CD4-positive, alpha-beta T cell treated with Interleukin-6 at 100 ng/mL for 8 hours (primary cell): ENCODE results near the gene KLHL22.
"Not testable (repeated sequence)": the region's sequence is repeated elsewhere in the genome, so short reads cannot be mapped to it uniquely, and the experiment has no call there.

Experiments
- DNase-seq: peaks from one replicate; pipeline ENCODE4 v3.0.0-alpha.2; 2020; ENCODE audit warnings: mixed read lengths, low spot score

Gene KLHL22, protein sequence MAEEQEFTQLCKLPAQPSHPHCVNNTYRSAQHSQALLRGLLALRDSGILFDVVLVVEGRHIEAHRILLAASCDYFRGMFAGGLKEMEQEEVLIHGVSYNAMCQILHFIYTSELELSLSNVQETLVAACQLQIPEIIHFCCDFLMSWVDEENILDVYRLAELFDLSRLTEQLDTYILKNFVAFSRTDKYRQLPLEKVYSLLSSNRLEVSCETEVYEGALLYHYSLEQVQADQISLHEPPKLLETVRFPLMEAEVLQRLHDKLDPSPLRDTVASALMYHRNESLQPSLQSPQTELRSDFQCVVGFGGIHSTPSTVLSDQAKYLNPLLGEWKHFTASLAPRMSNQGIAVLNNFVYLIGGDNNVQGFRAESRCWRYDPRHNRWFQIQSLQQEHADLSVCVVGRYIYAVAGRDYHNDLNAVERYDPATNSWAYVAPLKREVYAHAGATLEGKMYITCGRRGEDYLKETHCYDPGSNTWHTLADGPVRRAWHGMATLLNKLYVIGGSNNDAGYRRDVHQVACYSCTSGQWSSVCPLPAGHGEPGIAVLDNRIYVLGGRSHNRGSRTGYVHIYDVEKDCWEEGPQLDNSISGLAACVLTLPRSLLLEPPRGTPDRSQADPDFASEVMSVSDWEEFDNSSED

DNA sequence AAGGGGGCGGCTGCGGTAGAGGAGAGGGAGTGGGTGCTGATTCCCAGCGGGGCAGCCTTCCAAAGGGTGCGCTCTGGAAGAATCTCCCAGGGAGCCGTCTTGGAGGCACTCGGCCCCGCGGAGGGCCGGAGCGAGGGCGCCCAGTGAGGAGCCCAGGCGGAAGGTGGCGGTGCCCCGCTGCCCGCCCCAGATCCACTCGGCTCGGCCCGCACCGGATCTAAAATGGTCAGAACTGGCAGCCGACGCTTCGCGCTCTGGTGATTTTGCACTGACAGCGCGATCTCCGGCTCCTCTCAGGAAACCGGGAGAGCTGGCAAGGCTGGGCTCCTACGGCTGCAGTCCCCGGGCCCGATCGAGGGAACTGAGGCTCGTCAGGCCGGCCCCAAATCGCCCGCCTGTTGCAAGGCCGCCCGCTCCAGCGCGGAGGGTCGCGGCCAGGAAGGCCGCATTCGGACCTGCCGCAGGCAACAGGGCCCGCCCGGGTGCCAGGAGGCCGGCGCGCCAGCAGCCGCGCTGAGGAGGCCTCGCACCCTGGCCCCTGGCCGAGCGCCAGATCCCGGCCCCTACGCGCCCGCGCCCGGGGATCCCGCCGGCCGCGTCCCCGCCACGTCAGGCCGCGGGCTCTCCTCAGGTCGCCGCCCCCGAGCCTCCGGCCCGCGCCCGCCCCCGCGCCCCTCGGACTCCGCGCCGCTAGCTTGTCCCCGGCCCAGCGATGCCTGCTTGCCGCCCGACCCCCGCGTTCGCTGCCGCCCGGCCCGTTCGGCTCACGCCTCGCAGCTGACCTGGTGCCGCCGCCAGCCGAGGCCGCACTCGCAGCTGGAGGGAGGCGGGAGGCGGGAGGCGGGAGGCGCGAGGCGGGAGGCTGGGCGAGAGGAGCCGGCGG, at the start of gene KLHL22:
Gene KLHL22 (minus strand): TSS at position 818 of the 883 bp plus-strand sequence. CDS start 6,584 bp downstream, outside the sequence.
- no peak for DNase-seq

DNA sequence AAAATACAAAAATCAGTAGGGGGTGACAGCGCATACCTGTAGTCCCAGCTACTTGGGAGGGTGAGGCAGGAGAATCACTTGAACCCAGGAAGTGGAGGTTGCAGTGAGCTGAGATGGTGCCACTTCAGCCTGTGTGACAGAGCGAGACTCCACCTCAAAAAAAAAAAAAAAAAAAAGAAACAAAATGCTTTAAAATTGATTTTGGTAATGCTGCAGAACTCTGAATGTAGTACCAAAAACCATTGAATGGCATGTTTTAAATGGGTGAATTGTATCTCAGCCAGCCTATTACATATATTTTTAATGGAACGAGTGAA, 49.7 kb upstream of the KLHL22 start:
- not testable (repeated sequence) for DNase-seq

DNA sequence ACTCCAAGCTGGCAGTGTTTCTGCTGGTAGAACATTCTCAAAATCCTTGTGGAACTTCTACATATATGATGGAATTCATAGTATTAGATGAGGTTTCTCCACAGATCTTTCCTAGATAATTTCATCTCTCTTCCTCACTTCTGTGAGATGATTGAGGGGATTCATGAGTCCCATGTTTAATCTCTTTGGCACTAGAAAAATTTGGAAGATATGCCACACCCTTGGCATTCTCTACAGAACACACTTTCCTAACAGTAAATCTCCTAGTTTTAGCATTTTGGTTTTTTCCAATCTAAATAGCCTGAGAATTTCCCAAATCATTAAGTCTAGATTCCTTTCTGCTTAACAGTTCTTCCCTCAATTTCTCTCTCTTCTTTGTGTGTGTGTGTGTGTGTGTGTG, 47.1 kb upstream of the KLHL22 start:
- DNase-seq: no peak

DNA sequence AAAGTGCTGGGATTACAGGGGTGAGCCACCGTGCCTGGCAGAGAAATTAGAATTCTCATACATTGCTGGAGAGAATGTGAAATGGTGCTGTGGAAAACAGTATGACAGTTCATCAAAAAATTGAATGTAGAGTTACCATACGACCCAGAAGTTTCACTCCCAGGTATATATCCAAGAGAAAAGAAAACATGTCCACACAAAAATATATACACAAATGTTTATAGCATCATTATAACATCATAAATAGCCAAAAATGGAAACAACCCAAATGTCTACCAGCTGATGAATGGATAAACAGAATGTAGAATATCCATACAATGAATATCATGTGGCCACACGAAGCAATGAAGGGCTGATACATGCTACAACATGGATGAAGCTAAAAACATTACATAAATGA, 46.5 kb upstream of the KLHL22 start:
- no peak for DNase-seq

DNA sequence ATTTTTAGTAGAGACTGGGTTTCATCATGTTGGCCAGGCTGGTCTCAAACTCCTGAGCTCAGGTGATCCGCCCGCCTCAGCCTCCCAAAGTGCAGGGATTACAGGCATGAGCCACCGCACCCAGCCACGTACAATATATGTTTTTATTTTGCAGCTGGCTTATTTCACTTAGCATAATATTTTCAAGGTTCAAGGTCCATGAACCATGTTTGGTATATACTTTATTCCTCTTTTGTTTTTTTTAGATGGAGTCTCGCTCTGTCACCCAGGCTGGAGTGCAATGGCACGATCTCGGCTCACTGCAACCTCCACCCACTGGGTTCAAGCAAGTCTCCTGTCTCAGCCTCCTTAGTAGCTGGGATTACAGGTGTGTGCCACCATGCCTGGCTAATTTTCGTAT, 43.3 kb upstream of the KLHL22 start:
- not testable (repeated sequence) for DNase-seq

DNA sequence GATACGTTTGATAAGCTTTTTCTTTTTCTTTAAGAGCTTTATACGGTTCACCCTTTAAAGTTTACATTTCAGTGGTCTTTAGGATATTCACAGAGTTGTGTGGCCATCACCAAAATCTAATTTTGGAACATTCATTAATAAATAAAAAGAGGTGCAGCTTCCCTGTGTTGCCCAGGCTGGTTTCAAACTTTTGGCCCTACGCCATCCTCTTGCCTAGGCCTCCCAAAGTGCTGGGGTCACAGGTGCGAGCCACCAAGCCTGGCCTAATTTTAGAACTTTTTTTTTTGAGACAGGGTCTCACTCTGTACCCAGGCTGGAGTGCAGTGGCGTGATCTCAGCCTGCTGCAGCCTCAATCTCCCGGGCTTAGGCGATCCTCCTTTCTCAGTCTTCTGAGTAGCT, 42.4 kb upstream of the KLHL22 start:
- no peak for DNase-seq

DNA sequence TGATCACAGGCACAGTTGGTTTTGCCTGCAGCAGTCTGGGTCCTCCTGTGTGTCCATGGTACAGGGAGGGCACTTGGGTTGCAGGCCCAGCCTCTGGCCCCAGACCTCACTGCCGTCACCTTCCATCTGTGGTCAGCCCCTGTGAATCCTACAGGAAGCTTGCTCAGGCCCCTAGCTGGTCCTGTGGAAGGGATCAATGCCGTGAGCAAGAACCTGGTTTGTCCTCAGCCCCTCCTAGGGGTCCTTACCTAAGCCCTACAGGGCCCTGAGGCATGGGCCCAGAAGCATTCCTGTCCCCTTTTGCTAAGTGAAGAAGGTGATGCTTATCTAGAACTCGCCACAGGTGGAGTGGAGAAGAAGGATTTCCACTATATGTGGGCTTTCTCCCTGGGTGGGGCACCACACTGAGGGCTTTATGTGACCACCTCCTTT, 41.7 kb upstream of the KLHL22 start:
- DNase-seq: no peak

DNA sequence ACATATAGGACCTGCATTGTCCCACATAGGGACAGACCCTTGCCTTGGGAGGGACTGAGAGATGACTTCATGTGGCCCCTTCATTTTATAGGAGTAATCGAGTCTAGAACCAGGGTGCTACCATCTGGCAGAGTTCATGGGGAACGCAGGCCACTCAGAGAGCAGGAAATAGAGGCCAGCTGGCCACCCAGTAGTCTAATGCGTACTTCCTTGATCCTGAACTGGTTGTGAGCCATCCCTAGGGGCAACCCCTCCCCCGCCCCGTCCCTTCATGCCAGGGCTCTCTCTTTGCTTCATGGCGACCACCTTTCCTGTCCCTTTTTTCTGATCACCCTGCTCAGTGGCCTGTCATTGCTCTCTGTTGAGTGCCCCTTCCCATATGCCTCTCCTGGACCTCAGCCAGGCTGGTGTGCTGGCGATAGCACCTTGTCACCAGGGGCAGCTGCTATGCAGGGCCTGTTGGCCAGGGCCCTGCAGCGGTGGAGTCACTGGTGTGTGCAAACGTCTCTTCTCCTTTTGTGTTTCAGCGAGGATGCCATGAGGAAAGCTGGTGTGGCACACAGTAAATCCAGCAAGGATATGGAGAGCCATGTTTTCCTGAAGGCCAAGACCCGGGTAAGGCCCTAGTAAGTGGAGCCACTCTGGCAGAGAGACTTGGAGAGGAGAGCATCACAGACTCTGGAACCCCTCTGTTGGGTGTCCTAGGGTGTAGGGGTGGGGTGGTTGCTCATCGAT, 41.2 kb upstream of the KLHL22 start:
- DNase-seq: no peak

DNA sequence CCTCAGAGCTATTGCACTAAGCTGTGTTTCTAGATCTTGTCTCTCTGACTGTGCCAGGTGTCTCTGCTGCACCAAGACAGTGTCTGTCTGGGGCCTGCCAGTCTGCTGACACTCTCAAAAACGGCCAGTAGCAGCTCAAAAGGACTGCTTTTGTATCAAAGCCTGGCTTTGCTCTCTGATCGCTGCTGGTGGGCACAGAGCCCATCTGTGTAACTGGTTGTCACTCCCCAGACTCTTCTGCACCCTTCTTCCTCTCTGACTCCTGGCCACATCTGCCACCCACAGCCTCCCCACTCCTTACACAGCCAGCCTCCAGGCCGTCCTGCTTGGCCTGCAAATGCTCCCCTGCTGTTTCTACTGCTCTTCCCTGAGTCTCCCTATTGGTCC, 38.3 kb upstream of the KLHL22 start:
- no peak for DNase-seq

DNA sequence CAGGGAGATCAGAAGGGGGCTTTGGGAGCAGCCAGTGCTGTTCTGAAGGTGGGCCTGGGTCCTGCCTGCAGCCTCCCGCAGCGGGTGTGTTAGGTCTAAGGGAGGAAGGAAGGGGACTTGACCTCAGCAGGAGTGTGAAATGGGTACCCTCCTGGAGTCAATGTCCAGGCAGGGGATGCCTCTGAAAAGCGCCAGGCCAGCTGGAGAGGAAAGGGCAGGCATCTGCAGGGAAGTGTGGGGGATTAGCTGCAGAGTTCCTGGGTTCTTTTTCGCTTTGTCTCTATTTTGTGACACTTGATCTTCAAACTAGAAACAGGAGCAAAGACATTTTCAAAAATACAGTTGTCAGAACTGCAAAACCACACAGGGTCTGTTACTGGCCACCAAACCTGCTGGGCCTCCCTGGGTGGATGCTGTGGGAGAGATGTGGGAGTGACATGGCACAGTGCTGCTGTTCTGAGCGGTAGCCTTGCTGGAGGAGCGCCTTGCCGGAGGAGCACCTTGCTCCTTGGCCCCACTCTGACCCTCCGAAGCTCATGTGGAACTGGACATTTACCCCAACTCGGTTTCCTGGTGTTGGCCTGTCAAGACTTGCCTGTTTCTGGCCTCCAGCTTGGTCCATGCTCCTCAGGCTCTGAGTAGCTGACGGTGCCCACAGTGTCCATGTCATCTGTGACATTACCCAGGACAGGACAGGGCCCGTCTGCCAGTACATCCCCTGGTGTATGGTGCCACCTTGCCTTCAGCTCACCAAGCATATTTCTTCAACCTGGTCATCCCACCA, 37.7 kb upstream of the KLHL22 start:
- DNase-seq: no peak

DNA sequence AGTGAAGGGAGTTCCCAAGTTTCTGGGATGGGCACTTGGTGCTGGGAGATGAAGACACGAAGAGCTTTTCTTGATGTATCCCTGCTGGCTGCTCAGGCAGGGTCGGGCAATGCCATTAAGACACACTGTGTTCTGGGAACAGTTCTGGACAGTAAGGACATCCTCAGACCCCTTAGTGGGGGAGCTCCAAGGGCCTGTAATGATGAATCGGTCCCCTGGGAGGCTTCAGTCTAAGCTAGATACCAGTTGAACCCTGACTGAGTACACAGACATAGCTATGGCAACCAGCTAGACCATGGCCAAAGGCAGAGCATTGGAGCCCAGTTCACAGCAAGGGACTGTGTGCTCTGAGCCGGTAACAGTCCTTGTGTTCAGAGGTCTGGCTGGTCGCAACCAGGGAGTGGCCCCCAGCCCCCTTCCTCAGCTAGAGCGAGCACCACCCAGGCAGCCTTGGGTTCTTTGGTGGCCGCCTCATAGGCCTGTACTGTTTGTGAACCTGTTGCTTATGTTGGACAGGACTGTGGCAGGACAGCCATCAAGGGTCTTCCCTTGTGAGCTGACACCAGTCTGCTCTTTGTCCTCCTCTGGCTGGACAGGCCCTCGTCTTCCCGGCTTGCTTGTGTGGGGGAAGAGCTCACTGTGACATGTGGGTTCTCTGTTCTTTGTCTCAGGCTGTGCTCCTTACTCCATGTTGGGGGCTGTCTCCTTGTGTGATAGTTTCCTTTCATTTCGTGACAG, 36.8 kb upstream of the KLHL22 start:
- no peak for DNase-seq

DNA sequence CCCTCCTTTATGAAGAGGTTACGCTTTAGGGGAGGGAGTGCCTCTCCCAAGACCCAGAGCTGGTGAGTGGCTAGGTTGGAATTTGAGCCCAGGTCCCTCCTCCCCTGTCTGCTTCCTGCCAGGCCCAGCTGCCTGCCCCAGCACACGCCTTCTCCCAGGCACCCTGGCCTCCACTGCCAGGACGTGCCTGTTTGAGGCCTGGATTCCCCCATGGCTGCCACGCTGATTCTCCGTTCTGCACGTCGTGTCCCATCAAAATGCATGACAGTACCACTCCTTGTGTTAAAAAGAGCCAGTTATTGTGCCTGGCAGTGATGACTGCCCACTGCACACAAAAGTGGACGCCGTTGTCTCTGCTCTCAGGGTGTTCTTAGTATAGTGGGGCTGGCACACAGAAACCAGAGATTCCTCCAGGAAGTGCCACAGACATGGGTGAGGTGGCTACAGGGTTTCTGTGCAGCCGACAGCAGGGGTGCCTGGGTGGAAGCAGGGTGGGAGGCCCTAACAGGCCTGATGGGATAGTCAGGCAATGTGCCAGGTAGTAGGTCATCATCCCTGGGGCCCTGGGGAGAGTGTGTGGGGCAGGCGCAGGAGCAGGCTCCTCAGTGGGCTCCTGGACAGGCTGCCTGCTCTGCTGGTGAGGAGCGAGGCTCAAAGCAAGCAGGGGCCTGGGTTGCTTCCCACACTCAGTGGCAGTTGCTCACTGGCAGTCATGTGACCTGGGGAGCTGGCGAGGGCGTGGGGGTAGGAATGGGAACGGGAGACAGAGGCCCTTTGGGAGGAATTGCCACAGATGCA, 36.0 kb upstream of the KLHL22 start:
- DNase-seq: no peak

DNA sequence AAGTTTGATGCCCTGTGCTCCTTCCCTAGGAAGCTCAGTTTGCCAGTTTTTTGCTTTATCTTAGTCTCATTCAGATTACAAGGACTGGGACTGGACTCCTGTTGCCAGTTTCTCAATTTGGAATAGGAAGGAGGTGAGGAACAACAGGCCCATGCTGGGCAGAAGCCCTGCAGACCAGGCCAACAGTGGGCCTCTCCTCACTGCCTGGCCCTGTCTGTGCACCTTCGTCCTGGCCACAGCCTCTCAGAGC, 35.5 kb upstream of the KLHL22 start:
- DNase-seq: no peak

DNA sequence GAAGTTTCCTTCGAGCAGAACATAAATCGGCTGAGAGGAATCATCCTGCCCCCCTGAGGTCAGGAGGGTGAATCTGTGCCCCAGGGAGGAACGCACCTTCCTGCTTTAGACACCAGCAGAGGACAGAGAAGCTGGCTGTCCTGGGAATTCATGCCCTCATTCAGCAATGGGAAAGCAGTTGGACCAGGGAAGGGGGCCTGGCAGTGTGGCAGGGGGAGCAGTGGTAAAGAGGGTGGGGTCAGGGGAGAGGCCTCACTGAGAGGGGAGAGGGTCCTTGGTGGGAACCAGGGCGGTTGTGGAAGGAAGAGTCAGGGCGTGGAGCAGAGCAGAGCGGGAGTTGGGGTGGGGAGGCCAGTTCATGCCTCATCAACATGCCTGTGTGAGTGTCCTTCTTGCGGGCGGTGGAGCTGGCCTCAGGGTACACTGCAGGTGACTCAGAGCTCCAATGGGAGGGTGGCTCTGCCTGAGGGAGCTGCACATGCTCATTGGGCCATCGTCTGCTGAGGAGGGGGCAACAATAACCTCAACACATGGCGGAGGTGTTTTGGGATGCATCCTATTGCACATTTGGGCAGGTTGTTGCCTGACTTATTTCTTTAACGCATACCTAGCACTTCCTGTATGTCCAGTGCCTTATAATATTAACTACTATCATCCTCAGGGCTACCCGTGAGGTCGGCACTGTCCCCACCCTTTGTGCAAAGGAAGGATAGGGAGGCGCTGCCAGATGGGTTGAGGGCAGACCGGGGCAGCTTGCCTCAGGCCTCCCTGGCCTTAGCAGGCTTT, 35.0 kb upstream of the KLHL22 start:
- no peak for DNase-seq

DNA sequence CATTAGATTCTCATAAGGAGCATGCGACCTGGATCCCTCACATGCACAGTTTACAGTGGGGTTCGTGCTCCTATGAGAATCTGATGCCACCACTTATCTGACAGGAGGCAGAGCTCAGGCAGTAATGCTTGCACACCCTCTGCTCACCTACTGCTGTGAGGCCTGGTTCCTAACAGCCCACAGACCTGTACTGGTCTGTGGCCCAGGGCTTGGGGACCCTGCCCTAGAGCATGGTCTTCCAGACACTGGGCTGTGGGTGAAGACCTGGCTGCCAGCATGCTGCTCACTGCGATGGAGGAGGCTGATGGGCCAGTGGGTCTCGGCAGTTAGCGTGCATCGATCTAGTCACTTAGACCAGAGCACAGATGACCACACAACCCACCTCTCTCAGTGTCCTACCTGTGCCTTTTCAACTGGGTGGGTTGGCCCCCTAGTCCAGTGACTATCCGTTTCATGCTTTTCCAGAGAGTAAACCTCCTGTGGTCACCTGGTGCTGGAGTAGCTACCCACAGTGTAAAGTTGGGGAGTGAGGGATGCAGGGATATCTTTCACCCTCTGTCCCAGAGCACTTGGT, 32.9 kb upstream of the KLHL22 start:
- no peak for DNase-seq

DNA sequence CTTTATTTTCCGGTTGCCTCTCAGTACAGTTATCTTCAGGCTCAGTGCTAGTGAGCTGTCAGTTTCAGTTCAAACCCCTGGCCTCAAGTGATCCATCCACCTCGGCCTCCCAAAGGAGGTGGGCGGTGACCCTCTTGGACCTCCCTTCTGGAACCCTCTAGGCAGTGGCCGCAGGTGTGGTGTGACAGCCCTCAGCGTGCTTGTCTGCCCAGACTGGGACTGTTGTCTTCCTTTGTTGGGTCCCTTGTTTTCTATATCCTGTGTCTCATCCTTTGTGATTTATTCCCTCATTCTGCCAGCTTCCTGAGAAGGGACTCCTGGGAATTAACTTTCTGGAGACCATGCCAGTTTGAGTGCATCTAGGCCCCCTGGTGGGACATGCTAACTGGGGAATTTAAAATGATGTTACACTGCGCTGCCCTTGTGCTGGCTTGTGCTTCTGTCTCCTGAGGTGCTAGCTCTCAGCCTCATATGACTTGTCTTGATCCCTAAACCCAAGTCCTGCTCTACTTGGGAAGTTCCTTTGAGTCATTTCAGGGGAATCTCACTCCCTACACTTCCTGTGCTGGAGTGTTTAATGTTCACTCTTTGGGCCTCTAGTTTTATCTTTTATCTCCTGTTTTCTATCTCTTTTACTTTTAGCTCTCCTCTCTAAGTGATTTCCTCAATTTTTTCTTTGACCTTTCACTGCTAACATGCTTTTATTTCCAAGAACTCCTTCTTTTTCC, 31.2 kb upstream of the KLHL22 start:
- DNase-seq: no peak

DNA sequence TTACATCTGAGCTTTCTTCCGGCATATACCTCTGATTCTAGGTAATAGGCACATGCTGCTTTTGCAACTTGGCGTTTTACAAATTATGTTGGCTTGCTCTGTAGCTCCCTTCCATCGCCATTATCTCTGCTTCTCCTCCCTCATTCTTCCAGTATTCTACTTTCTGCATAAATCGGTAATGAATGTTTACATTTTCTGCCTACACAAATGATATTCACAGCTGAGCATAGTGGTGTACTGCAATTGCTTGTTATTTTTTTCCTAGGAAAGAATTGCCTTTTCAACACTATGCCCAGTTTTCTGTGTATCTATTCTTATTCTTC, 30.7 kb upstream of the KLHL22 start:
- no peak for DNase-seq

DNA sequence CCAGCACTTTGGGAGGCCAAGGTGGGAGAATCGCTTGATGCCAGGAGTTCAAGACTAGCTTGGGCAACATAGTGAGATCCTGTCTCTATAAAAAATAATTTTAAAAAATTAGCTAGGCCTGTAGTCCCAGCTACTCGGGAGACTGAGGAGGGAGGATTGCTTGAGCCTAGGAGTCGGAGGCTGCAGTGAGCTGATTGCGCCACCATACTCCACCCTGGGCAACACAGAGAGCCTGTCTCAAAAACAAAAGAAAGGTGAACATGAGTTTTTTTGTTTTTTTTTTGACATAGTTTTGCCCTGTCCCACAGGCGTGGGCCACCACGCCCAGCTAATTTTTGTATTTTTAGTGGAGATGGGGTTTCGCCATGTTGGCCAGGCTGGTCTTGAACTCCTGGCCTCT, 29.5 kb upstream of the KLHL22 start:
- DNase-seq: no peak
